Duodenal mucosa (tissue), 2 donors: ENCODE data around the gene PLCG2.

Experiments
- H3K27ac ChIP-seq: one replicate; pipeline ENCODE4 v1.7.0; 2013; ENCODE audit warnings: low read depth, low read length
- H3K27me3 ChIP-seq, 2 donors: one replicate each; pipeline ENCODE4 v1.7.0; 2013; ENCODE audit warnings: low read length in 2 of 2, control low read depth in 1 of 2; ENCODE audit not compliant: insufficient read depth in 2 of 2, control insufficient read depth in 1 of 2
- H3K36me3 ChIP-seq, 2 donors: one replicate each; pipeline ENCODE4 v1.7.0; 2013; ENCODE audit warnings: low read length in 2 of 2, control low read depth in 1 of 2; ENCODE audit not compliant: insufficient read depth in 2 of 2, control insufficient read depth in 1 of 2
- H3K4me1 ChIP-seq, 2 donors: one replicate each; pipeline ENCODE4 v1.7.0; 2013; ENCODE audit warnings: low read length in 2 of 2, control low read depth in 1 of 2; ENCODE audit not compliant: insufficient read depth in 2 of 2, control insufficient read depth in 1 of 2
- H3K4me3 ChIP-seq, 2 donors: one replicate each; pipeline ENCODE4 v1.7.0; 2013; ENCODE audit warnings: low read length in 2 of 2, low read depth in 1 of 2
- H3K9ac ChIP-seq, 2 donors: one replicate each; pipeline ENCODE4 v1.7.0; 2013; ENCODE audit warnings: low read length in 2 of 2, low read depth in 1 of 2
- H3K9me3 ChIP-seq, 2 donors: one replicate each; pipeline ENCODE4 v1.7.0; 2013; ENCODE audit warnings: low read length in 2 of 2, control low read depth in 1 of 2; ENCODE audit not compliant: control insufficient read depth in 1 of 2

The PLCG2 gene

DNA sequence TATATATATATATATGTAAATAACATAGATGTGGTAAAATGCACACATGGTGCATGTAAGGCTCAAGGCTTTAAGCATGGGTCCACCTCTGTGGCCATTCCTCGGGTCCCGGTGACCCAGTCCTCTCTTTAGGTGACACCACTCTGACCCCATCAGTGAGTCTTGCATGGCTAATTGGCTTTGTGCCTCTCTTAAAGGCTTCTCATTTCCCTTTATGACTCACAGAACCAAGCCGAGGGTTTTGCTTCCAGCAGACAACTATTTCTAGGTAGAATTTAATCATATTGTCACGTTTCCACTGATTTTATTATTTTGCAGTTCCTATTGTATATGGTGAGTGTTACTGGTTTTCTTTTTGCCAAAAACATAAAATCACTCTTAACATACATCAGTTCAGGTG is 59.7 kb downstream of the PLCG2 start:
- Histone ChIP-seq H3K9me3 (no peaks in the 10 kb centered on the region), H3K4me1 (peaks cover 8 to 28% of the 10 kb centered on the region in 2 donors), H3K36me3 (no peaks in the 10 kb centered on the region), H3K9ac (no peak overlapping the region), H3K4me3 (no peak overlapping the region), H3K27me3 (no peaks in the 10 kb centered on the region), H3K27ac (no peak overlapping the region)

DNA sequence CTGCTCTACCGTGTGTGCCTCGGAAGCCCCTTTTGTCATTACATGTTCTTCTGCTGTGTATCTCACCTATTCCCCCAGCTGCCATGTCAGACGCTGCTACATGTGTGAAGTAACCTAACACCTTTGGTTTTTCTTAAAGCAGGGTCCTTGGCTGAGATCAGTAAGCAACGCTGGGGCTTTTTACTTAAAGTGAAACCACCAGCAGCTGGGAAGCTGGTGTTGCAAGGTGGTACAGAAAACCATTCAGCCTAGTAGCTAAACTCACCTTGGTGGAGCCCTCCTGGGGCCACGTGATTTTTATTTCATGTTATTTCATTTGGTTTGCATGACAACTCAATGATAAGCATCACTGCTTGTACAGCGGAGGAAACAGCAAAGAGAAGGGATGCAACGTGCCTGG is 62.6 kb downstream of the PLCG2 start:
- no peaks in the 10 kb centered on the region for H3K27me3 ChIP-seq
- H3K9ac ChIP-seq: no peak overlapping the region
- no peaks in the 10 kb centered on the region for H3K36me3 ChIP-seq
- H3K4me1 ChIP-seq: peaks cover 3 to 15% of the 10 kb centered on the region in 2 donors
- peak overlapping the region in 1 of 2 donors; percentile 39 for H3K4me3 ChIP-seq
- no peaks in the 10 kb centered on the region for H3K9me3 ChIP-seq
- H3K27ac ChIP-seq: no peak overlapping the region

DNA sequence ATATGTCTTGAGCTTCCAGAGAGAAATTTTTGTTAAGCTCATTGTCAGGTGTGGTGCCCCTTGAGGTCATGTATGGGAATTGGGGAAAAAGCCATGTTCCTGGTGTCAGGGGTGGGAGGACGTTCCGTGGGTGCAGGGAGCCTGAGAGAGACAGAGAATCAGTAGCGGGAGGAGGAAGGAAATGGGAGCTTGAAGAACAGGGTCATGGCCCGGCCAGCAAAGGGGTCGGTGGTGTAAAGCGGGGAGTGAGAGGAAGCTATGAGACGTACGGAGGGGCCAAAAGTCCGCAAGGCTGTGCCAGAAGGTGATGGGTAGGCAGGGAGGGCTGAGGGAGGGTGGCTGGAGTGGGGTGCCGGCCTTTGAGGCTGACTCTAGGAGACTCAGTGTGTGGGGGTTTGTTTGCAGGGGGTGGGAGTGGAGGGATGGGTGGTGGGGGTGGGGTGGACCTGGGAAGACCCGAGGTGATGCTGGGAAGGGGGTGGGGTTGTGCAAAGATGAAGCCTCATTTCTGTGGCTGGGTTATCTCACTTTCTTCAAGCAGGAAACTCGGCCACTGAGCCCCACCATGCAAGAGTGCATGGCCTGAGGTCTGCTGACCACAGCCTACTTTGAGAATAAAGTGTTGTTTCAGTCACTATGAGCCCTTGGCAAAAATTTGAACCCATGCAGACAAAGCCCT is 63.6 kb downstream of the PLCG2 start:
- H3K27me3 ChIP-seq: no peaks in the 10 kb centered on the region
- H3K27ac ChIP-seq: no peak overlapping the region
- H3K4me1 ChIP-seq: peaks cover 3 to 6% of the 10 kb centered on the region in 2 donors
- H3K36me3 ChIP-seq: no peaks in the 10 kb centered on the region
- H3K9me3 ChIP-seq: no peaks in the 10 kb centered on the region
- H3K9ac ChIP-seq: no peak overlapping the region
- H3K4me3 ChIP-seq: no peak overlapping the region

DNA sequence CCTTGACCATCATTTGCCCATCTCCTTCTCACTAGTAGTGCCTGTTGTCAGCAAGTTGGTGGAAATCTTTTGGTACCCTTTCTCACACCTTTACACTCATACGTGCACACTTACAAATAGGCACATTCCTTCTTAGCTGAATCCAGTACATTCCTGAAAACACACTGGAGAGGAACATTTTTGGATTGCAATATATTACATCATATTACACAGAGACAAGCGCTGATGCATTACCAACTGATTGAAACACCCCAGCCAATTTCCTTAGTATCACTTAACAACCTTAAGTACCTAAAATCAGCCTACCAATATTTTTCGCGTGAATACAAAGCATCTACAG is 64.1 kb downstream of the PLCG2 start:
- Histone ChIP-seq H3K36me3 (no peaks in the 10 kb centered on the region), H3K27me3 (no peaks in the 10 kb centered on the region)

DNA sequence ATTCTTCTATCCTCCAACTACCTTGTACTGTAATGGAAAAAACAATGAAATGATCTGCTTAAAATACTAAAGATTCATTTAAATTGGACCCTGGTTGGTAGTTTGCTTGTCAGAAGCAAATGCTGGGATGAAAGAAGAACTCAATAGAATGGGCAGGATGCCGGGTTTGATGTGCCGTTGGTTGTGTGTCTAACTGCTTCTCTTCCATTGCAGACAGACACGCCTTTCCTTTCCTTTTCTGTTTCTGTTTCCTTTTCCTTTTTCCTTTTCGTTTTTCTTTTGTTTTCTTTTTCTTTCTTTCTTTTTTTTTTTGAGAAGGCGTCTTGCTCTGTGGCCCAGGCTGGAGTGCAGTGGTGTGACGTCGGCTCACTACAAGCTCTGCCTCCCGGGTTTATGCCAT is 64.6 kb downstream of the PLCG2 start:
- H3K9ac ChIP-seq: no peak overlapping the region
- no peaks in the 10 kb centered on the region for H3K36me3 ChIP-seq
- no peak overlapping the region for H3K4me3 ChIP-seq
- H3K27me3 ChIP-seq: no peaks in the 10 kb centered on the region
- H3K9me3 ChIP-seq: no peaks in the 10 kb centered on the region
- H3K27ac ChIP-seq: no peak overlapping the region
- H3K4me1 ChIP-seq: peaks cover 3 to 6% of the 10 kb centered on the region in 2 donors

More for the DNA sequence above, 64.1 kb downstream of the PLCG2 start:
- no peak overlapping the region for H3K9ac ChIP-seq
- H3K4me3 ChIP-seq: no peak overlapping the region
- no peaks in the 10 kb centered on the region for H3K9me3 ChIP-seq
- H3K27ac ChIP-seq: no peak overlapping the region
- H3K4me1 ChIP-seq: peaks cover 3 to 6% of the 10 kb centered on the region in 2 donors

DNA sequence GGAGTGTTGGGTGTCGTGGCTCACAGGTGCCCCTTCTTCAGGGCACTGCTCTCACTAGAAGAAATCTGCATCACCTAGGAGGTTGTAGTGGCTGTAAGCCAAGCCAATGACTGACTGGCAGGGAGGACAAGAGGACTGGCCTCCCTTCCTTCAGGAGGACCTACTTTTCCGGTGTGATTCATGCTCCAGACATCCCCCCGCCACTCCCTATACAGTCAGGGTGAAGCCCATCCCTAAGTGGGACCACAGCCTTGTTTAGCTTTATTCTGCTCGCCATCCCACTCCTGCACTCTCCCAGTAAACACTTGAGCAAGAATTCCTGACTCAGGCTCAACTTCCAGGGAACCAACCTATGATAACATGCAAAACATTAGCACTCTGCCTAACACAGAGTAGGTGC is 67.0 kb downstream of the PLCG2 start:
- Histone ChIP-seq H3K36me3 (no peaks in the 10 kb centered on the region), H3K4me3 (no peak overlapping the region), H3K27ac (no peak overlapping the region), H3K4me1 (peaks cover 9 to 15% of the 10 kb centered on the region in 2 donors), H3K9ac (no peak overlapping the region), H3K27me3 (no peaks in the 10 kb centered on the region), H3K9me3 (no peaks in the 10 kb centered on the region)

DNA sequence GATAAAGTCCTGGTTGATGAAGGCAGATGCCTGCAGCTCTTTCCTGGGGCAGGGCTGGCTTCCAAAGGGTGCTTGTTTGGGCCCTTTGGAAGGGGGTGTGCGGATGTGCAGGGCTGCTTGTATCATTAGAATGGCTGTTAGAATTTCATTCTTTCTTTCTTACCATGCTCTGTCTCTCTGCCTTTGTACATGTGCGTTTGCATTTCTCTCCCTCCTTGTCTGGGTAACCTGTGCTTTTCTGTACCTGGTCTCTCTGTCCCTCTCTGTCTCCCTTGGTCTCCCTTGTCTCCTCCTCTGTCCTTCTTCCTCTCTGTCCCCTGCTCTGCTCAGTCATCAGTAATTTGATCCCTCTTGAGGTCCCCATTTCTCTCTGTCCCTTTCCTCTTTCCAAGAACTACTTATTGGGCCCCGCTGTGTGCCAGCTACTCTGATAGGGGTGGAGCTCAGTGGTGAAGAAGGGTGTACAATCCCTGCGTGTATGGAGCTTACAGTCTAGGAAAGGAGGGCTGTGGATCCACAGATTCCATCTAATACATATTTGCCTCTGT is 69.3 kb downstream of the PLCG2 start:
- H3K27ac ChIP-seq: no peak overlapping the region
- H3K9me3 ChIP-seq: no peaks in the 10 kb centered on the region
- no peaks in the 10 kb centered on the region for H3K36me3 ChIP-seq
- H3K4me3 ChIP-seq: no peak overlapping the region
- peaks cover 22 to 25% of the 10 kb centered on the region in 2 donors for H3K4me1 ChIP-seq
- no peak overlapping the region for H3K9ac ChIP-seq
- no peaks in the 10 kb centered on the region for H3K27me3 ChIP-seq

DNA sequence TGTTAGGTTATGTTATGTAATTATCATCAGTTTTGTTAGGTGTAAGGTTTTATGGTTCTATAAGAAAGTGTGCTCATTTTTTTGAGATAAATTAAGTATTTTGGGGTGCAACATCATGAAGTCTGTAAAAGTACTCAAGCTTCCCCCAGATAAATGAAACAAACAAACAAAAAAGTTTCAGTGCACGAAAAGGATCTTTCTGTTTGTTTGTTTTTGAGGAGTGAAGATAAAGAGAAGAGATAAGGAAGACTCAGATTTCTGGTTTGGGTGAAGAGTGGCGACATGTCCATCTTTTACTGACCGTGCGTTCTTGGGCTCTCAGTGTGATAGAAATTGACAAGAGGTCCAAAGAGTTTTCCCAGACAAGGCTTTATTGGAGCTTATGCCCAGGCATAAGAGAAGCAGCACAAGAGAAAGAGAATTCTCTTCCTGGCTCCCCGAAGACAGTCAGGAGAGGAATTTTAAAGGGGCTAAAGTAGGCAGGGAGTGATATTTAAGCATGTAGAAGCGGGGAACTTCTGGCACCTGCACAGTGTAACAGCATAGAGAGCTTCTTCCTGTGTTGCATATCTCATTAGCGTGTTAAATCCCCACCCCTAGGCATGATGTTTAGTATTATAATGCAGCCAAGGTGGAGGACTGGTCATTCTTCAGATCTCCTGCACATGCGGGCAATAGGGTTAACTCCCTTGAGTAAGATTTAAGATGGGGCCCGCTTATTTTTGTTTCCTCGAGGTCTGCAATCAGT is 71.3 kb downstream of the PLCG2 start:
- Histone ChIP-seq H3K9me3 (no peaks in the 10 kb centered on the region), H3K27ac (no peak overlapping the region), H3K27me3 (no peaks in the 10 kb centered on the region), H3K9ac (no peak overlapping the region), H3K4me3 (no peak overlapping the region), H3K4me1 (peaks cover 22 to 23% of the 10 kb centered on the region in 2 donors), H3K36me3 (peaks cover under 1 to 10% of the 10 kb centered on the region in 2 donors)

DNA sequence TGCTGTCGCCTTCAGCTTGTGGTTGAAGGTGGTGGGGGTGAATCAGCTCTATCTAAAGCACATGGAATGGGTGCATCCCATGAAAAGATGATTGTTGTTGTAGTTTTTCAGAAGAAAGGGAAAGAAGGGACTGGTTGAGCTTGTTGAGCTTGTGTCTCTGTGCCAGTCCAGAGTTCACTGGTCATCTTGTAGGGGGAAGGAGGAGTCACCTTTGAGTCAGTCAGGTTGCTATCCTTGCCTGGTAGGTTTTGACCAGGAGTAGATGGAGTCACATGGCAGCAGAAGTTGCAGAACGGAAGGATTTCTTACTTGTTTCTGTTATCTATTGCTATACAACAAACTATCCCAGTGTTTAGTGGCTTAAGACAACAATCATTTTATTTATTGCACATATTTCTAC is 73.3 kb downstream of the PLCG2 start:
- Histone ChIP-seq H3K36me3 (peaks cover 9 to 22% of the 10 kb centered on the region in 2 donors), H3K27ac (no peak overlapping the region), H3K9me3 (no peaks in the 10 kb centered on the region), H3K4me1 (peaks cover 22 to 23% of the 10 kb centered on the region in 2 donors), H3K27me3 (no peaks in the 10 kb centered on the region), H3K9ac (no peak overlapping the region), H3K4me3 (no peak overlapping the region)

DNA sequence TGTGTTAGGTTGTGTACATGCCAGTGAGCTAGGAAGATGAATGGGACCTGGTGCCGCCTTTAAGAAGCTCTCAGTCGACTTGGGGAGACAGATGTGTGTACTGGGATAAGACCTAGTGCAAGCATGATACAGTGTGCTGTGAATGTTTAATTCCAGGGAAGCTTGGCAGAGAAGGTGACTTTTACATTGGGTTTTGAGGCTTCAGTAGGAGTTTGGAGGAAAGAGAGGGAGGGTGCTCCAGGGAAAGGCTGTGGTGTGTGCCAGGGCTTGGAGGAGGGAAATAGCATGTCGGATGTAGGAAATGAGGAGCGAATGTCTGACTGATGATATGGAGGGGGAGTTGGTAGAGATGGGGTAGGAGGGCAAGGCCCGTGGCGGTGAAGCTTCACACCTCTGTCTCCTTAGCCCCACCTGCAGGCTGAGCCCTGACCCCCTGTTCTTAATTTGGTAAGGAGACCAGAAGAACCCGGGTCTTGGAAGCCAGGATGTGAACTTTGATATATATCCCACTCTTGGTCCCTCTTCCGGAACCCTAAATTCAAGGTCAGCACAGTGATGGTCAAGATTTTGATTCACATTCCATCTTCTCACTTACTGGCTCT is 76.6 kb downstream of the PLCG2 start:
- Histone ChIP-seq H3K27me3 (no peaks in the 10 kb centered on the region), H3K4me3 (no peak overlapping the region), H3K4me1 (peaks cover 18 to 23% of the 10 kb centered on the region in 2 donors), H3K36me3 (peaks cover 9 to 30% of the 10 kb centered on the region in 2 donors), H3K9ac (no peak overlapping the region), H3K9me3 (no peaks in the 10 kb centered on the region), H3K27ac (no peak overlapping the region)
